D721Med (cell line): ENCODE measurements around the gene IGSF21.

ENCODE experiments used
- DNase-seq: peaks from one replicate; pipeline ENCODE4 v3.0.0; 2011; ENCODE audit warnings: low spot score; ENCODE audit not compliant: insufficient read length
- FAIRE-seq: peaks from 2 replicates; lab custom pipeline; 2011; peaks lifted over from hg19 to GRCh38; lab: Jason Lieb, UNC
- TF ChIP-seq, protein P1 (sequence below): IDR thresholded peaks from 2 replicates; pipeline ENCODE4 v1.5.1; 2012; ENCODE audit warnings: mild to moderate bottlenecking, control low read depth; ENCODE audit not compliant: insufficient read depth; ENCODE audit errors: missing control alignments

The IGSF21 gene

DNA sequence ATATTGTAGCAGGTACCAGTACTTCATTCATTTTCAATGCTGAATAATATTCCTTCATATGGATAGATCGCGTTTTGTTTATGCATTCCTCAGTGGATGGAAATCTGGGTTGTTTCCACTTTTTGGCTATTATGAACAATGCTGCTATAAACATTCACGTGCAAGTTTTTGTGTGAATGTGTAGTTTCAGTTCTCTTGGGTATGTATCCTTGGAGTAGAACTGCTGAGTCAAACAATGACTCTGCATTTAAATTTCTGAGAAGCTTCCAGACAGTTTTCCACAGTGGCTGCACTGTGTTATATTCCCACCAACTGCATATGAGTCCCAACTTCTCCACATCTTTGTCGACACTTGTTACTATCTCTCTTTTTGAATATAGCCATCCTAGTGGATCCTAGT lies 235.1 kb downstream of the IGSF21 start:
- DNase-seq (no peak), FAIRE-seq (no peak)
- TF ChIP-seq, protein P1, sequence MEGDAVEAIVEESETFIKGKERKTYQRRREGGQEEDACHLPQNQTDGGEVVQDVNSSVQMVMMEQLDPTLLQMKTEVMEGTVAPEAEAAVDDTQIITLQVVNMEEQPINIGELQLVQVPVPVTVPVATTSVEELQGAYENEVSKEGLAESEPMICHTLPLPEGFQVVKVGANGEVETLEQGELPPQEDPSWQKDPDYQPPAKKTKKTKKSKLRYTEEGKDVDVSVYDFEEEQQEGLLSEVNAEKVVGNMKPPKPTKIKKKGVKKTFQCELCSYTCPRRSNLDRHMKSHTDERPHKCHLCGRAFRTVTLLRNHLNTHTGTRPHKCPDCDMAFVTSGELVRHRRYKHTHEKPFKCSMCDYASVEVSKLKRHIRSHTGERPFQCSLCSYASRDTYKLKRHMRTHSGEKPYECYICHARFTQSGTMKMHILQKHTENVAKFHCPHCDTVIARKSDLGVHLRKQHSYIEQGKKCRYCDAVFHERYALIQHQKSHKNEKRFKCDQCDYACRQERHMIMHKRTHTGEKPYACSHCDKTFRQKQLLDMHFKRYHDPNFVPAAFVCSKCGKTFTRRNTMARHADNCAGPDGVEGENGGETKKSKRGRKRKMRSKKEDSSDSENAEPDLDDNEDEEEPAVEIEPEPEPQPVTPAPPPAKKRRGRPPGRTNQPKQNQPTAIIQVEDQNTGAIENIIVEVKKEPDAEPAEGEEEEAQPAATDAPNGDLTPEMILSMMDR = no peak

DNA sequence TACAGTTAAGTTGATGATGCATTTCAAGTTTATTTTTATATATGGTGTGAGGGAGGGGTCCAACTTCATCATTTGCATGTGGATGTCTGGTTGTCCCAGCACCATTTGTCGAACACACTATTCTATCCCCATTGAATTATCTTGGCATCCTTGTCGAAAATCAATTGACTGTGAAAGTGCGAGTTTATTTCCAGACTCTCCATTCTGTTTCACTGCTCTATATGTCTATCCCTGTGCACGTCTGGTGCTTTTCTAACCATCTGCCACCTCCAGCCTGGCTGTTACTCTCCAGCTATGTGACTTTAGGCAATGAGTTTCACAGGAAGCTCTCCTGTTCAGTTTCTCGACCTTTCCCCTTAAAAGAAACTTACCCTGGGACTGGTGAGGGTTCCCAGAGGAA lies 236.0 kb downstream of the IGSF21 start:
- FAIRE-seq = no peak
- TF ChIP-seq, protein P1 = no peak
- DNase-seq = no peak

DNA sequence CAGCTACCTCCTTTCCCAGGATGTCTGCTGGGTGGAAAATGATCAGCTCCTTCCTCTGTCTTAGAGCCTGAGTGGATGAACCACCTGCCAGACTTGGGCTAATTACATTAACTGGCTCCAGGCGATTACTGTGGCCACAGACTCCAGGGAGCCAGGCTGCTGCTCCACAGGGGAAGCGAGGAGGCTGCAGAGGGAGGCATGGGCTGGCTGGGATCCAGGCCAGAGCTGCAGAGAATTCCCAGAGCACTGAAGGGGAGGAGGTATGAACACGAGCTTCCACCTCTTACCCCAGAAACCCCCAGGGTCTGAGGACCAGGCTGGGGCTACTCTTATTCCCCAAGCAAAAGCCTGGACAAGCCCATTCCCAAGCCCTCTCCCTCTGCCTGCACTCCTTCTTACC lies 237.2 kb downstream of the IGSF21 start:
- peak; percentile 26 for DNase-seq
- FAIRE-seq = no peak
- TF ChIP-seq, protein P1 = no peak

DNA sequence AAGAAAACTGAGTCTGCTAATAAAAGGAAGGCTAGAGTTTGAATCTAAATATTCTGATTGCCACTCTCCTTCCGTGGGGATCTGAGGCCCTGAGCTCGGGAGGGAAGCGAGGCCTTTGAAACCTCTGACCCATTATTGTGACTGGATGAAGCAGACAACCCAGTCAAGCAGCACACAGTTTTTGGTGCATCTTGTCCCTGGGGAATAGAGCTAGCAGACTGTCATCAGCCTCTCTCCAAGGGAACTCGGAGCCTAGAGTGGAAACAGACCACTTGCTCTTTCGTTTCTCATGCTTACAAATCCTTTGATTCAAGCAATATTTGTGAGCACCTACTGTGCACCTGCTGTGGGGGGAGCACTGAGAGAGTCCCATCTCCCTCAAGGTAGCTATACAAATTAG lies 240.0 kb downstream of the IGSF21 start:
- no peak for FAIRE-seq
- DNase-seq = no peak
- TF ChIP-seq, protein P1 = no peak

DNA sequence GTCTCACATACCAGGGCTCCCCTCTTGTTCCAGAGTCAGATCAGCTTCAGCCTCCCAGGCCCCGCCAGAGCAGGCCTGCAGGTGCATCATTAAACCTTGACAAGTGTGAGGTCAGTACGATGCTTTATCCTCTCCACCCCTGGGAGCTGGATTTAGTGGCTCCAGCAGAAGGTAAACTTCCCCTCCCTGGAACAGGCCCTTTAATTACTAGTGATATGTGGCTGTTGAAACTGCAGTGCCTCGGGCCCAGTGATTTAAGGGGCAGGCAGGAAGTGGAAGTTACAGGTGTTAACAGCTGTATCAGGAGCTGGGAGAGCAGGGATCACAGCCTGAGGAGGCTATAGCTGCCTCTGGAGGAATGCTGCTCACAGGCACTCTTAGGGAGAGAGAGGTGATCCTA lies 240.8 kb downstream of the IGSF21 start:
- TF ChIP-seq, protein P1 = no peak
- DNase-seq (no peak), FAIRE-seq (no peak)

DNA sequence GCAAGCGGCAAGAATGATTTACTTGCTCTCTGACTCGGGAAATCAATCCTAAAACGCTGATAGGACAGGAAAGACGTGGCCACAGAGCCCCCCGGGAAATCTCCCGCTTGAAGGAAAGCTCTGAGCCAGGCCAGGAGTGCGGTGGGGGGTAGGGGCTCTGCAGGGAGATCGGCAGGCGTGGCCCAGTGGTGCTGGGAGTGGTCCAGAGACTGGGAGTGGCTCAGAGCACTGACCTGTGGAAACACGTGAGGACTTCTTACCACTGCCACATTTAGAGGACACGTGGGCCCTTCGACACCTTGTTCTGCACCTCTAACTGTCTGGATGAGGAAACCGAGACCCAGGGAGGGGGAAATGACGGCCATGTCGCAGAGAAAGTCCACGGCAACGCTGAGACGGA lies 243.1 kb downstream of the IGSF21 start:
- DNase-seq = no peak

DNA sequence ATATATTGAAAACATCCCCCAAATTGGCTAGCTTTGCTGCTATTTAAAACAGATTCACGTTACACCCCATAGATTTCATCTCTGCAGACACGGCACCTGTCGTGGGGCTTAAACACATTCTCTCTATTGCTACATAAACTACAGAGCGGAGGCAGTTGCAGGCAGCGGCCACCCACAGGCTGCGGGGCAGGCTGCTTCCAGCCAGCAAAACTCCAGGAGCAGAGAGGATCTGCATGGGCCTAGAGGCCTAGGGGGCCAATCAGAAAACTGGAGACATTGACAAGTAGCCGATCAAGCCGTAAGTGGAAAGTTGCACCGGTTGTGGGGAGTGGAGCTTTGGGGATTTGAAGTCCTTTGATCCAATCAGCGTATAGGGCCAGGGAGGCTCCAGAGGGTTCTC lies 244.1 kb downstream of the IGSF21 start:
- no peak for DNase-seq
- TF ChIP-seq, protein P1 = no peak
- no peak for FAIRE-seq

More for the DNA sequence above, 243.1 kb downstream of the IGSF21 start:
- FAIRE-seq = no peak
- TF ChIP-seq, protein P1 = no peak
